HepG2 (cell line): ENCODE measurements around the gene KRT3. TPM values are rescaled to one million over a fixed set of nuclear protein-coding genes. Genes with fewer than 3 reads are reported as not detected.

Experiments
- ATAC-seq: fragments of 200-7000 bp; cut with Tn5 transposase; 3 replicates; pipeline ENCODE4 v1.9.1; 2020; ENCODE audit warnings: mild to moderate bottlenecking, moderate library complexity
- BruUV-seq: library from RNA; stranded (reverse); fragments of 400-500 nt; replicated peaks from 2 replicates; lab custom pipeline; 2021; lab: Mats Ljungman, UMichigan
- CTCF ChIA-PET: fragments of 300-600 bp; formaldehyde crosslinking; extraction: SDS; loops from one replicate; lab custom pipeline; 2021; ENCODE audit warnings: low total read pairs, inconsistent platforms, low intra/inter-chr PET ratio; lab: Yijun Ruan, JAX
- POLR2A ChIA-PET: fragments of 350-600 bp; sonication (Branson Sonifier 250); formaldehyde crosslinking; loops from one replicate; lab custom pipeline; 2020; ENCODE audit warnings: antibody characterized with exemption, inconsistent platforms; lab: Yijun Ruan, JAX
- DNase-seq: peaks from one replicate; pipeline ENCODE4 v3.0.0-alpha.2; 2015; ENCODE audit warnings: low spot score
- FAIRE-seq: peaks from 3 replicates; lab custom pipeline; 2011; peaks lifted over from hg19 to GRCh38; lab: Jason Lieb, UNC
- H2AFZ ChIP-seq: one replicate; pipeline ENCODE4 v1.6.1; 2011; ENCODE audit warnings: low read length, inconsistent platforms
- H3K27ac ChIP-seq: fragments of 300-600 bp; 3 replicates; pipeline ENCODE4 v1.8.0; 2011; ENCODE audit warnings: mixed run types, mild to moderate bottlenecking, mixed read lengths, low read length, inconsistent platforms; ENCODE audit not compliant: insufficient read depth; ENCODE audit errors: extremely low read length
- H3K27me3 ChIP-seq, 2 experiments: fragments of 200-600 bp in 1 of 2; 2 replicates in 1 of 2; 3 replicates in 1 of 2; pipeline versions ENCODE4 v1.6.0 to v1.8.0; 2011; ENCODE audit warnings: low read length in 2 of 2, mild to moderate bottlenecking in 2 of 2, moderate library complexity in 2 of 2, inconsistent platforms in 1 of 2; ENCODE audit not compliant: insufficient read depth in 2 of 2, control insufficient read depth in 1 of 2
- H3K36me3 ChIP-seq, 2 experiments: fragments of 200-600 bp in 1 of 2; replicated peaks in 1 of 2; 2 replicates in 1 of 2; 3 replicates in 1 of 2; pipeline versions ENCODE4 v1.5.1 to v1.8.0; 2011; ENCODE audit warnings: low read length in 2 of 2, inconsistent platforms in 1 of 2; ENCODE audit not compliant: insufficient read depth in 2 of 2, control insufficient read depth in 1 of 2
- H3K4me1 ChIP-seq: 2 replicates; pipeline ENCODE4 v1.5.1; 2012; ENCODE audit warnings: low read length, inconsistent platforms; ENCODE audit not compliant: insufficient read depth
- H3K4me2 ChIP-seq: 2 replicates; pipeline ENCODE4 v1.6.0; 2011; ENCODE audit warnings: low read depth, low read length, inconsistent platforms
- H3K4me3 ChIP-seq, 3 experiments: fragments of 200-600 bp in 1 of 3; sonication (generic), shearing (Covaris generic) in 1 of 3; replicated peaks in 1 of 3; 2 replicates each; pipeline ENCODE4 v1.5.1; 2011 to 2016; ENCODE audit warnings: low read length in 3 of 3, inconsistent platforms in 2 of 3, low read depth in 2 of 3, mild to moderate bottlenecking in 2 of 3, control low read depth in 1 of 3, mixed read lengths in 1 of 3; ENCODE audit not compliant: insufficient read depth in 1 of 3
- H3K79me2 ChIP-seq: one replicate; pipeline ENCODE4 v1.6.1; 2011; ENCODE audit warnings: low read length, inconsistent platforms; ENCODE audit not compliant: insufficient read depth
- H3K9ac ChIP-seq: 2 replicates; pipeline ENCODE4 v1.6.0; 2011; ENCODE audit warnings: mild to moderate bottlenecking, low read depth, low read length, inconsistent platforms; ENCODE audit not compliant: insufficient read depth
- H3K9me3 ChIP-seq: 2 replicates; pipeline ENCODE4 v1.5.1; 2012; ENCODE audit warnings: mild to moderate bottlenecking, low read length
- H4K20me1 ChIP-seq: 2 replicates; pipeline ENCODE4 v1.6.0; 2011; ENCODE audit warnings: inconsistent platforms, mild to moderate bottlenecking, low read length, moderate library complexity; ENCODE audit not compliant: insufficient read depth
- CENPT ChIP-seq: sonication (generic); formaldehyde crosslinking; IDR thresholded peaks from 2 replicates; pipeline ENCODE4 v1.8.0; 2022; ENCODE audit warnings: low read depth, mild to moderate bottlenecking, moderate library complexity, missing genetic modification reagents
- NAIF1 ChIP-seq: sonication (generic); formaldehyde crosslinking; IDR thresholded peaks from 2 replicates; pipeline ENCODE4 v1.5.0; 2020; ENCODE audit warnings: mild to moderate bottlenecking, missing genetic modification reagents, borderline replicate concordance
- RAD51 ChIP-seq: fragments of 450-650 bp; IDR thresholded peaks from 2 replicates; pipeline ENCODE4 v1.6.1; 2016; ENCODE audit warnings: borderline replicate concordance
- RBAK ChIP-seq: sonication (generic); formaldehyde crosslinking; IDR thresholded peaks from 2 replicates; pipeline ENCODE4 v1.5.1; 2020; ENCODE audit warnings: mild to moderate bottlenecking, missing genetic modification reagents
- RFX1 ChIP-seq: fragments of 450-650 bp; IDR thresholded peaks from 2 replicates; pipeline ENCODE4 v1.6.1; 2017
- ZNF598 ChIP-seq: sonication (generic); formaldehyde crosslinking; IDR thresholded peaks from 2 replicates; pipeline ENCODE4 v1.5.1; 2020; ENCODE audit warnings: mild to moderate bottlenecking, missing genetic modification reagents, borderline replicate concordance
- ZNF776 ChIP-seq: sonication (generic); formaldehyde crosslinking; IDR thresholded peaks from 2 replicates; pipeline ENCODE4 v1.4.0; 2020; ENCODE audit warnings: mild to moderate bottlenecking, missing genetic modification reagents
- in situ Hi-C: cut with HindIII; loops from 2 replicates; pipeline ENCODE4 v1.10.0; 2017; ENCODE audit warnings: low pct_unique_long_range_greater_than_20kb; ENCODE audit not compliant: extremely low pct_ligation_motif_present
- intact Hi-C: fragments of 100-400 bp; cut with micrococcal nuclease; formaldehyde crosslinking; loops from one replicate; pipeline ENCODE4 v1.10.0; 2022; ENCODE audit not compliant: unreplicated experiment
- polyA plus RNA-seq, 8 experiments: library from polyadenylated mRNA; depleted of rRNA in 3 of 8; stranded (reverse) in 7 of 8; unstranded in 1 of 8; fragments of >200 nt; fragmentation: Illumina TruSeq in 4 of 8; extraction: Trizol in 4 of 8; gene quantifications; 2 replicates each; pipeline versions ENCODE4 v1.2.1 to v1.2.3, GENCODE V29; 2011 to 2016; ENCODE audit warnings: low read depth in 4 of 8, missing spikeins in 1 of 8, mixed read lengths in 1 of 8; ENCODE audit not compliant: insufficient read depth in 1 of 8
- total RNA-seq, 5 experiments: library from RNA; depleted of rRNA; stranded (reverse); fragments of >200 nt; fragmentation: Illumina TruSeq; extraction: Trizol; gene quantifications; 2 replicates each; pipeline ENCODE4 v1.2.3, GENCODE V29; 2016; ENCODE audit warnings: low read depth in 1 of 5
- TF ChIP-seq, protein P1 (sequence below): sonication (generic); formaldehyde crosslinking; IDR thresholded peaks from 2 replicates; pipeline ENCODE4 v1.5.1; 2020; ENCODE audit warnings: mild to moderate bottlenecking, missing genetic modification reagents, borderline replicate concordance
- TF ChIP-seq, protein P2 (sequence below): sonication (generic); formaldehyde crosslinking; IDR thresholded peaks from 2 replicates; pipeline ENCODE4 v1.8.0; 2022; ENCODE audit warnings: low read depth, missing genetic modification reagents
- TF ChIP-seq, protein P3 (sequence below), 2 experiments: fragments of 450-650 bp in 1 of 2; sonication (generic) in 1 of 2; formaldehyde crosslinking; IDR thresholded peaks; 2 replicates each; pipeline versions ENCODE4 v1.5.0 to v1.8.0; 2020 to 2022; ENCODE audit warnings: mild to moderate bottlenecking in 1 of 2, missing genetic modification reagents in 1 of 2
- TF ChIP-seq, protein P4 (sequence below): sonication (generic); formaldehyde crosslinking; IDR thresholded peaks from 2 replicates; pipeline ENCODE4 v1.8.0; 2022; ENCODE audit warnings: missing genetic modification reagents, mild to moderate bottlenecking, borderline replicate concordance
- TF ChIP-seq, protein P5 (sequence below): IDR thresholded peaks from 2 replicates; pipeline ENCODE4 v1.6.1; 2012; ENCODE audit warnings: low read length, improper control_type of control experiment

The KRT3 gene
- total and polyA plus RNA-seq, 2 of the 13 experiments (the other 11 are each of a cell fraction or from before 2014, with no cell fraction given), result not detected

DNA sequence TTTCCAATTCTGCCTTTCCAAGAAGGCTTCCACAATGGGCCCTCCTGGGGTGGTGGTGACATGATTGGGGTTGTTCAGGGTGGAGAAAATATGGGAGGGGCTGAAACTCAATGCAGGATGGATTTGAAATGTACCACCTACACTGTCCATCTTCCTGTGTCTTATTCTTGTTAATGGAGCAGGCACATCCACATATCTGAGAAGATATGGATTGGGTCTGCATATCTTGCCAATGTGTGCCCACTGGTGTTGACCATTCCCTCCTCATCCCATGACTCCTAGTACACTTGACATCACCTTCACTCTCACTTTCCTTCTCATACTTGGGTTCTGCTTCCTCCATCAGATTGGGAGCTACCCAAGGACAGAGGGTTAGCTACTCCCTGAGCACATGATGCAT lies 26.0 kb downstream of the KRT3 start:
- Histone ChIP-seq H3K27me3 (peaks cover 0 to 11% of the 10 kb centered on the region in 2 experiments; a peak in 3 of 5 replicates), H2AFZ (no peak overlapping the region)
- TF ChIP-seq, protein P1, sequence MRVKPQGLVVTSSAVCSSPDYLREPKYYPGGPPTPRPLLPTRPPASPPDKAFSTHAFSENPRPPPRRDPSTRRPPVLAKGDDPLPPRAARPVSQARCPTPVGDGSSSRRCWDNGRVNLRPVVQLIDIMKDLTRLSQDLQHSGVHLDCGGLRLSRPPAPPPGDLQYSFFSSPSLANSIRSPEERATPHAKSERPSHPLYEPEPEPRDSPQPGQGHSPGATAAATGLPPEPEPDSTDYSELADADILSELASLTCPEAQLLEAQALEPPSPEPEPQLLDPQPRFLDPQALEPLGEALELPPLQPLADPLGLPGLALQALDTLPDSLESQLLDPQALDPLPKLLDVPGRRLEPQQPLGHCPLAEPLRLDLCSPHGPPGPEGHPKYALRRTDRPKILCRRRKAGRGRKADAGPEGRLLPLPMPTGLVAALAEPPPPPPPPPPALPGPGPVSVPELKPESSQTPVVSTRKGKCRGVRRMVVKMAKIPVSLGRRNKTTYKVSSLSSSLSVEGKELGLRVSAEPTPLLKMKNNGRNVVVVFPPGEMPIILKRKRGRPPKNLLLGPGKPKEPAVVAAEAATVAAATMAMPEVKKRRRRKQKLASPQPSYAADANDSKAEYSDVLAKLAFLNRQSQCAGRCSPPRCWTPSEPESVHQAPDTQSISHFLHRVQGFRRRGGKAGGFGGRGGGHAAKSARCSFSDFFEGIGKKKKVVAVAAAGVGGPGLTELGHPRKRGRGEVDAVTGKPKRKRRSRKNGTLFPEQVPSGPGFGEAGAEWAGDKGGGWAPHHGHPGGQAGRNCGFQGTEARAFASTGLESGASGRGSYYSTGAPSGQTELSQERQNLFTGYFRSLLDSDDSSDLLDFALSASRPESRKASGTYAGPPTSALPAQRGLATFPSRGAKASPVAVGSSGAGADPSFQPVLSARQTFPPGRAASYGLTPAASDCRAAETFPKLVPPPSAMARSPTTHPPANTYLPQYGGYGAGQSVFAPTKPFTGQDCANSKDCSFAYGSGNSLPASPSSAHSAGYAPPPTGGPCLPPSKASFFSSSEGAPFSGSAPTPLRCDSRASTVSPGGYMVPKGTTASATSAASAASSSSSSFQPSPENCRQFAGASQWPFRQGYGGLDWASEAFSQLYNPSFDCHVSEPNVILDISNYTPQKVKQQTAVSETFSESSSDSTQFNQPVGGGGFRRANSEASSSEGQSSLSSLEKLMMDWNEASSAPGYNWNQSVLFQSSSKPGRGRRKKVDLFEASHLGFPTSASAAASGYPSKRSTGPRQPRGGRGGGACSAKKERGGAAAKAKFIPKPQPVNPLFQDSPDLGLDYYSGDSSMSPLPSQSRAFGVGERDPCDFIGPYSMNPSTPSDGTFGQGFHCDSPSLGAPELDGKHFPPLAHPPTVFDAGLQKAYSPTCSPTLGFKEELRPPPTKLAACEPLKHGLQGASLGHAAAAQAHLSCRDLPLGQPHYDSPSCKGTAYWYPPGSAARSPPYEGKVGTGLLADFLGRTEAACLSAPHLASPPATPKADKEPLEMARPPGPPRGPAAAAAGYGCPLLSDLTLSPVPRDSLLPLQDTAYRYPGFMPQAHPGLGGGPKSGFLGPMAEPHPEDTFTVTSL (CRISPR knock-in tag), result no peak
- TF ChIP-seq RBAK (CRISPR knock-in tag) (no peak), NAIF1 (CRISPR knock-in tag) (no peak), RFX1 (no peak), ZNF776 (CRISPR knock-in tag) (no peak), RAD51 (no peak), CENPT (CRISPR knock-in tag) (no peak), ZNF598 (no peak)
- TF ChIP-seq, protein P2, sequence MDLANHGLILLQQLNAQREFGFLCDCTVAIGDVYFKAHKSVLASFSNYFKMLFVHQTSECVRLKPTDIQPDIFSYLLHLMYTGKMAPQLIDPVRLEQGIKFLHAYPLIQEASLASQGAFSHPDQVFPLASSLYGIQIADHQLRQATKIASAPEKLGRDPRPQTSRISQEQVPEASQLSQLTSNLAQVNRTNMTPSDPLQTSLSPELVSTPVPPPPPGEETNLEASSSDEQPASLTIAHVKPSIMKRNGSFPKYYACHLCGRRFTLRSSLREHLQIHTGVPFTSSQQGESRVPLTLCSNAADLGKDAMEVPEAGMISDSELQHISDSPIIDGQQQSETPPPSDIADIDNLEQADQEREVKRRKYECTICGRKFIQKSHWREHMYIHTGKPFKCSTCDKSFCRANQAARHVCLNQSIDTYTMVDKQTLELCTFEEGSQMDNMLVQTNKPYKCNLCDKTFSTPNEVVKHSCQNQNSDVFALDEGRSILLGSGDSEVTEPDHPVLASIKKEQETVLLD (CRISPR knock-in tag), result no peak
- TF ChIP-seq, protein P3, sequence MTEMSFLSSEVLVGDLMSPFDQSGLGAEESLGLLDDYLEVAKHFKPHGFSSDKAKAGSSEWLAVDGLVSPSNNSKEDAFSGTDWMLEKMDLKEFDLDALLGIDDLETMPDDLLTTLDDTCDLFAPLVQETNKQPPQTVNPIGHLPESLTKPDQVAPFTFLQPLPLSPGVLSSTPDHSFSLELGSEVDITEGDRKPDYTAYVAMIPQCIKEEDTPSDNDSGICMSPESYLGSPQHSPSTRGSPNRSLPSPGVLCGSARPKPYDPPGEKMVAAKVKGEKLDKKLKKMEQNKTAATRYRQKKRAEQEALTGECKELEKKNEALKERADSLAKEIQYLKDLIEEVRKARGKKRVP (CRISPR knock-in tag; IDR thresholded peaks at IDR 0.05), result no peak
- TF ChIP-seq, protein P4, sequence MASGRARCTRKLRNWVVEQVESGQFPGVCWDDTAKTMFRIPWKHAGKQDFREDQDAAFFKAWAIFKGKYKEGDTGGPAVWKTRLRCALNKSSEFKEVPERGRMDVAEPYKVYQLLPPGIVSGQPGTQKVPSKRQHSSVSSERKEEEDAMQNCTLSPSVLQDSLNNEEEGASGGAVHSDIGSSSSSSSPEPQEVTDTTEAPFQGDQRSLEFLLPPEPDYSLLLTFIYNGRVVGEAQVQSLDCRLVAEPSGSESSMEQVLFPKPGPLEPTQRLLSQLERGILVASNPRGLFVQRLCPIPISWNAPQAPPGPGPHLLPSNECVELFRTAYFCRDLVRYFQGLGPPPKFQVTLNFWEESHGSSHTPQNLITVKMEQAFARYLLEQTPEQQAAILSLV (CRISPR knock-in tag), result no peak
- TF ChIP-seq, protein P5, sequence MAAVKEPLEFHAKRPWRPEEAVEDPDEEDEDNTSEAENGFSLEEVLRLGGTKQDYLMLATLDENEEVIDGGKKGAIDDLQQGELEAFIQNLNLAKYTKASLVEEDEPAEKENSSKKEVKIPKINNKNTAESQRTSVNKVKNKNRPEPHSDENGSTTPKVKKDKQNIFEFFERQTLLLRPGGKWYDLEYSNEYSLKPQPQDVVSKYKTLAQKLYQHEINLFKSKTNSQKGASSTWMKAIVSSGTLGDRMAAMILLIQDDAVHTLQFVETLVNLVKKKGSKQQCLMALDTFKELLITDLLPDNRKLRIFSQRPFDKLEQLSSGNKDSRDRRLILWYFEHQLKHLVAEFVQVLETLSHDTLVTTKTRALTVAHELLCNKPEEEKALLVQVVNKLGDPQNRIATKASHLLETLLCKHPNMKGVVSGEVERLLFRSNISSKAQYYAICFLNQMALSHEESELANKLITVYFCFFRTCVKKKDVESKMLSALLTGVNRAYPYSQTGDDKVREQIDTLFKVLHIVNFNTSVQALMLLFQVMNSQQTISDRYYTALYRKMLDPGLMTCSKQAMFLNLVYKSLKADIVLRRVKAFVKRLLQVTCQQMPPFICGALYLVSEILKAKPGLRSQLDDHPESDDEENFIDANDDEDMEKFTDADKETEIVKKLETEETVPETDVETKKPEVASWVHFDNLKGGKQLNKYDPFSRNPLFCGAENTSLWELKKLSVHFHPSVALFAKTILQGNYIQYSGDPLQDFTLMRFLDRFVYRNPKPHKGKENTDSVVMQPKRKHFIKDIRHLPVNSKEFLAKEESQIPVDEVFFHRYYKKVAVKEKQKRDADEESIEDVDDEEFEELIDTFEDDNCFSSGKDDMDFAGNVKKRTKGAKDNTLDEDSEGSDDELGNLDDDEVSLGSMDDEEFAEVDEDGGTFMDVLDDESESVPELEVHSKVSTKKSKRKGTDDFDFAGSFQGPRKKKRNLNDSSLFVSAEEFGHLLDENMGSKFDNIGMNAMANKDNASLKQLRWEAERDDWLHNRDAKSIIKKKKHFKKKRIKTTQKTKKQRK, result no peak
- TF ChIP-seq, all 625 proteins: peak for 0
- H4K20me1 ChIP-seq, result no peaks in the 10 kb centered on the region
- ChIA-PET POLR2A (no interaction called here), CTCF (no interaction called here)
- DNase-seq (no peak), ATAC-seq (no peak), FAIRE-seq (no peak)
- intact Hi-C loops (no loop called here), in situ Hi-C loops (no loop called here)
- no peaks in the 10 kb centered on the region for H3K9me3 ChIP-seq
- H3K27ac ChIP-seq, result no peak overlapping the region
- no TSS peak for BruUV-seq
- H3K36me3 ChIP-seq, result no peaks in the 10 kb centered on the region
- no peak overlapping the region for H3K4me2 ChIP-seq
- H3K4me3 ChIP-seq, result no peak overlapping the region
- H3K79me2 ChIP-seq, result no peaks in the 10 kb centered on the region
- no peak overlapping the region for H3K9ac ChIP-seq
- H3K4me1 ChIP-seq, result no peaks in the 10 kb centered on the region
